ENCODE results near the gene CDK5RAP3.
"Not testable (repeated sequence)": the region's sequence is repeated elsewhere in the genome, so short reads cannot be mapped to it uniquely, and the experiment has no call there.

Gene CDK5RAP3

GRCh38 chr17:47978324-47978723, 7.4 kb downstream of the CDK5RAP3 start:
- DNase-seq = no peak

GRCh38 chr17:47980541-47980940, 9.6 kb downstream of the CDK5RAP3 start:
- DNase-seq = no peak

GRCh38 chr17:47981462-47981861, 10.5 kb downstream of the CDK5RAP3 start:
- no peak for DNase-seq

GRCh38 chr17:47982091-47982617, 11.2 kb downstream of the CDK5RAP3 start:
- no peak for DNase-seq

- no peak for DNase-seq
Observed at GRCh38 chr17:47982645-47983390, 11.9 kb downstream of the CDK5RAP3 start.

- DNase-seq = no peak
Observed at GRCh38 chr17:47983492-47984223, 12.7 kb downstream of the CDK5RAP3 start.

- no peak for DNase-seq
Observed at GRCh38 chr17:47986520-47986919, 15.6 kb downstream of the CDK5RAP3 start.

GRCh38 chr17:47987240-47987835, 16.4 kb downstream of the CDK5RAP3 start:
- DNase-seq = no peak

- DNase-seq = not testable (repeated sequence)
Observed at GRCh38 chr17:47988445-47988844, 17.5 kb downstream of the CDK5RAP3 start.

GRCh38 chr17:47989159-47989558, 18.2 kb downstream of the CDK5RAP3 start:
- DNase-seq = no peak

GRCh38 chr17:47989700-47990099, 18.8 kb downstream of the CDK5RAP3 start:
- no peak for DNase-seq

- no peak for DNase-seq
Observed at GRCh38 chr17:47990962-47991731, 20.2 kb downstream of the CDK5RAP3 start.

- no peak for DNase-seq
Observed at GRCh38 chr17:47992216-47992615, 21.3 kb downstream of the CDK5RAP3 start.

- DNase-seq = no peak
Observed at GRCh38 chr17:47993031-47993564, 22.2 kb downstream of the CDK5RAP3 start.

- no peak for DNase-seq
Observed at GRCh38 chr17:47993964-47994363, 23.1 kb downstream of the CDK5RAP3 start.

- DNase-seq = no peak
Observed at GRCh38 chr17:47994724-47995123, 23.8 kb downstream of the CDK5RAP3 start.

GRCh38 chr17:47995241-47995935, 24.5 kb downstream of the CDK5RAP3 start:
- no peak for DNase-seq

GRCh38 chr17:47996201-47996600, 25.3 kb downstream of the CDK5RAP3 start:
- no peak for DNase-seq

GRCh38 chr17:47997586-47997985, 26.7 kb downstream of the CDK5RAP3 start:
- DNase-seq = no peak

GRCh38 chr17:47998044-47998443, 27.1 kb downstream of the CDK5RAP3 start:
- no peak for DNase-seq

GRCh38 chr17:47999582-47999981, 28.7 kb downstream of the CDK5RAP3 start:
- no peak for DNase-seq

GRCh38 chr17:48001197-48001596, 30.3 kb downstream of the CDK5RAP3 start:
- no peak for DNase-seq
